ENCODE data around the gene NME7. TPM values are rescaled to one million over a fixed set of nuclear protein-coding genes. Genes with fewer than 3 reads are reported as not detected.

Gene NME7
- total RNA-seq, 1 donor from 2014 or later = 14.5 TPM

DNA sequence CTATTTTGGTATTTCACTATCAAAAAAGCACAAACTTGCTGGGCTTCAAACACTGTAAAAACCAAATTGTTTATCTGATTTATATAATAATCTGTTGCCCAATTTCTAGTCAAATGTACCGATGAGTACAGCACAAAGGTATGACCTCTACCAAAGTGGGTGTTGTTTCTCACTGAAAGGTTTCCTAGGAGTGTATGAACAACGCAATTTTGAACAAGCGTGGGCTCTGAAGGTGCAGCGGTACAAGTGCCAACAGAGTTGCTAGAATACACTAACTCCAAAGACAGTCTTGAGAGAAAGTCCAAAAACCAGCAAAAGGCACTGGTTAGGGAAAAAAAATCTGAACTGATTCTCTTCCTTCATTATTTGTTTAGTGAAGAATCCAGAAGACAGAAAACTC is 130.7 kb downstream of the NME7 start:
- TF ChIP-seq CTCF (IDR thresholded peaks at IDR 0.05) = no peak
- Mint-ChIP-seq H3K27me3 (no peaks in the 10 kb centered on the region), H3K27ac (no peak overlapping the region), H3K4me3 (no peak overlapping the region), H3K36me3 (ENCODE audit: low read depth) (peaks cover 13% of the 10 kb centered on the region), H3K4me1 (no peaks in the 10 kb centered on the region), H3K9me3 (no peaks in the 10 kb centered on the region)
- ChIA-PET POLR2A (no interaction called here), CTCF (no interaction called here)
- intact Hi-C loops (cut with micrococcal nuclease) = no loop called here
- DNase-seq (no peak), ATAC-seq (ENCODE audit: low read depth) (no peak)

- DNase-seq (no peak), ATAC-seq (ENCODE audit: low read depth) (no peak)
- ChIA-PET CTCF (interaction anchor here (0.6 kb wide), 1 partner anchor 53 kb away, joined by 3 read pairs; no protein-coding TSS in a partner anchor), POLR2A (no interaction called here)
- no peak for TF ChIP-seq CTCF (IDR thresholded peaks at IDR 0.05)
- peaks cover 13% of the 10 kb centered on the region for H3K36me3 Mint-ChIP-seq (ENCODE audit: low read depth)
- no peaks in the 10 kb centered on the region for H3K27me3 Mint-ChIP-seq
- H3K27ac Mint-ChIP-seq = no peak overlapping the region
- intact Hi-C loops (cut with micrococcal nuclease) = no loop called here
- H3K4me3 Mint-ChIP-seq = no peak overlapping the region
- H3K9me3 Mint-ChIP-seq = no peaks in the 10 kb centered on the region
- H3K4me1 Mint-ChIP-seq = no peaks in the 10 kb centered on the region
These were observed 131.5 kb downstream of the NME7 start for GRCh38 chr1:169236143-169236542.

DNA sequence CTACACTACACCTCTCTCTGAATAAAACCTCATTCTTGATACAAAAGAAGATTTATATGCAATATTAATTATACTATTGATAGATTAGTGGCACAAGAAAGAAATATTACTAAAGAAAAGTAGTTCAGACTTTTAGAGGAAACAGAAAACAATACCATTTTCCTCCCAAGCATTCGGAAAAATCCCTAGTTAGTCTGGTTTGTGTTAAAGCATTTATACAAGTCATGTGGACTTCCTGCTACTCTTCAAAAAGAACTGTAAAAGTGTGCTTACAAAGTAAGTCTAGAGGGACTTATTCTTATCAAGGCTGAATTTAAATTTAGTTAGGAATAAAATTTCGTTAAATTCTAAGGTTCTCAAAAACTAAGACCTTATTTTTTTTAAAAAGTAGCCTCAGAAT is 132.0 kb downstream of the NME7 start:
- intact Hi-C loops (cut with micrococcal nuclease) = no loop called here
- Mint-ChIP-seq H3K4me1 (no peaks in the 10 kb centered on the region), H3K27ac (no peak overlapping the region), H3K9me3 (no peaks in the 10 kb centered on the region), H3K4me3 (no peak overlapping the region), H3K36me3 (ENCODE audit: low read depth) (peaks cover 15% of the 10 kb centered on the region), H3K27me3 (no peaks in the 10 kb centered on the region)
- no peak for TF ChIP-seq CTCF (IDR thresholded peaks at IDR 0.05)
- POLR2A ChIA-PET = no interaction called here
- ATAC-seq (ENCODE audit: low read depth) = no peak
- CTCF ChIA-PET = interaction anchor here (0.6 kb wide), 1 partner anchor 53 kb away, joined by 3 read pairs; no protein-coding TSS in a partner anchor
- no peak for DNase-seq

DNA sequence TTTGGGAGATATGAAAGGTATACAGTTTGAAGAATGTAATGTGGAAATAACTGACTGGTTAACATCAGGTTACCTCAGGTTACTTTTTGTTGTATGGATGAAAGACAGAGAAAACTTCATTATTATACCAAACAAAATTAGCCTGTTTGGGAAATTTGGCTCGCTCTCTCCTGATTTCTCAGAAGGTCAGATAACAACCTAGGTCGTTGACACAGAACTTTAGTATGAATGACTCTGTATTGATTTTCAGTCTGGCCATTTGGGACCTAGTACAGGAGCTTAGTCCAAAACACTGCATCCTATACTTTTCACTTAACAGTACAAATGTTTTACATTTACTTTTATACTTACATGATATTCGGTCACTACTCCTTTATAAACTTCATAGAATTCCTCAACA is 132.8 kb downstream of the NME7 start:
- Mint-ChIP-seq H3K36me3 (ENCODE audit: low read depth) (peaks cover 16% of the 10 kb centered on the region), H3K4me3 (no peak overlapping the region), H3K27me3 (no peaks in the 10 kb centered on the region), H3K27ac (no peak overlapping the region), H3K4me1 (no peaks in the 10 kb centered on the region), H3K9me3 (no peaks in the 10 kb centered on the region)
- CTCF ChIA-PET = no interaction called here
- DNase-seq (no peak), ATAC-seq (ENCODE audit: low read depth) (no peak)
- intact Hi-C loops (cut with micrococcal nuclease) = no loop called here
- TF ChIP-seq CTCF (IDR thresholded peaks at IDR 0.05) = no peak
- POLR2A ChIA-PET = no interaction called here

DNA sequence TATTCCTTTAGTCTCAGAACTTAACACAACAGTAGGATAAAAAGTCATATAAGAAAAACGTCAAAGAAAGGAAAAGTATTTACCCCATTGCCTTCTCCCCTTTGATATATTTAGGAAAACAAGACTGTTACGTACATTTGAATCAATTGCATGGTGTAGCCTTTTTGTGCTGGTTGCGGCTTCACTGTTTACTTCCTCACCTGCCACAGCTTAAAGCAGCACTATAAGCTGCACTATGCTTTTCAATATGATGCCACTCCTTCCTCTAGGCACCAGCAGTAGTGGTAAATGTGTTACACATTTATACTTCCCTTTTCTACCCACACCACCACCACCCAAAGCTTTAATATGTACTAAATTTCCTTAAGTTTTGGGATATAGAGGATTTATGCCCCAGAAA is 150.0 kb downstream of the NME7 start:
- H3K4me1 Mint-ChIP-seq = peaks cover 4% of the 10 kb centered on the region
- ATAC-seq (ENCODE audit: low read depth) = no peak
- no peak for DNase-seq
- no peaks in the 10 kb centered on the region for H3K27me3 Mint-ChIP-seq
- H3K4me3 Mint-ChIP-seq = no peak overlapping the region
- ChIA-PET CTCF (no interaction called here), POLR2A (no interaction called here)
- no peak overlapping the region for H3K27ac Mint-ChIP-seq
- peaks cover 4% of the 10 kb centered on the region for H3K9me3 Mint-ChIP-seq
- no peak for TF ChIP-seq CTCF (IDR thresholded peaks at IDR 0.05)
- intact Hi-C loops (cut with micrococcal nuclease) = no loop called here
- H3K36me3 Mint-ChIP-seq (ENCODE audit: low read depth) = peaks cover 8% of the 10 kb centered on the region

Measured in activated B cell treated with CpG ODN at 0.5 μM for 24 hours (primary cell).